A549 (cell line): ENCODE data around the gene CD180. TPM values are rescaled to one million over a fixed set of nuclear protein-coding genes. Genes with fewer than 3 reads are reported as not detected.

Source experiments
- ATAC-seq, 2 experiments: fragments of 200-7000 bp in 1 of 2; fragments of >200 bp in 1 of 2; cut with Nextera tagmentation in 1 of 2; cut with Tn5 transposase in 1 of 2; 3 replicates each; pipeline versions ENCODE4 v1.8.0 to v1.9.1; 2018 to 2020; ENCODE audit warnings: mild to moderate bottlenecking in 1 of 2, moderate library complexity in 1 of 2
- CTCF ChIA-PET: fragments of 300-600 bp; sonication (Branson Sonifier 250); formaldehyde crosslinking; extraction: SDS; loops from one replicate; lab custom pipeline; 2021; ENCODE audit warnings: antibody characterized with exemption, inconsistent platforms; lab: Yijun Ruan, JAX
- POLR2A ChIA-PET: fragments of 350-600 bp; formaldehyde crosslinking; extraction: SDS; loops from one replicate; lab custom pipeline; 2021; ENCODE audit warnings: antibody characterized with exemption, inconsistent platforms; lab: Yijun Ruan, JAX
- DNase-seq, 2 experiments: peaks; one replicate each; pipeline versions ENCODE4 v3.0.0 to v3.0.0-alpha.2; 2011 to 2016; ENCODE audit warnings: low read depth in 1 of 2, low spot score in 1 of 2
- FAIRE-seq: peaks from 2 replicates; lab custom pipeline; 2011; peaks lifted over from hg19 to GRCh38; lab: Jason Lieb, UNC
- H3K27ac ChIP-seq, 2 experiments: fragments of >200 bp; sonication (Bioruptor Twin); formaldehyde crosslinking; 3 replicates each; pipeline ENCODE4 v1.5.1; 2016 to 2017
- H3K4me1 ChIP-seq: fragments of >200 bp; sonication (Bioruptor Twin); formaldehyde crosslinking; 3 replicates; pipeline ENCODE4 v1.6.1; 2016
- H3K4me2 ChIP-seq: fragments of >200 bp; sonication (Bioruptor Twin); formaldehyde crosslinking; 3 replicates; pipeline ENCODE4 v1.6.1; 2016
- H3K4me3 ChIP-seq: fragments of >200 bp; sonication (Bioruptor Twin); formaldehyde crosslinking; 3 replicates; pipeline ENCODE4 v1.5.1; 2016
- H3K9me3 ChIP-seq: fragments of >200 bp; sonication (Bioruptor Twin); formaldehyde crosslinking; 3 replicates; pipeline ENCODE4 v1.6.1; 2016
- ATOH8 ChIP-seq: fragments of 250-450 bp; sonication (Bioruptor Pico); IDR thresholded peaks from 2 replicates; pipeline ENCODE4 v1.5.0; 2020; ENCODE audit warnings: low read depth, mild to moderate bottlenecking, moderate library complexity
- BHLHE40 ChIP-seq: IDR thresholded peaks from 2 replicates; pipeline ENCODE4 v1.6.1; 2012; ENCODE audit warnings: low read depth, low read length, inconsistent platforms
- CBX8 ChIP-seq: fragments of 200-600 bp; sonication (generic); IDR thresholded peaks from 2 replicates; pipeline ENCODE4 v1.6.1; 2016
- CHD4 ChIP-seq: fragments of 200-600 bp; sonication (generic); IDR thresholded peaks from 2 replicates; pipeline ENCODE4 v1.6.1; 2016; ENCODE audit warnings: antibody characterized with exemption, mild to moderate bottlenecking, borderline replicate concordance
- EHF ChIP-seq: fragments of 250-450 bp; sonication (Bioruptor Pico); IDR thresholded peaks from 2 replicates; pipeline ENCODE4 v1.5.0; 2020; ENCODE audit warnings: mild to moderate bottlenecking
- ELK1 ChIP-seq: fragments of 150-350 bp; IDR thresholded peaks from 2 replicates; pipeline ENCODE4 v1.6.1; 2014; ENCODE audit warnings: low read depth, mild to moderate bottlenecking, low read length
- EP300 ChIP-seq, 2 experiments: fragments of >200 bp; sonication (Bioruptor Twin); formaldehyde crosslinking; IDR thresholded peaks; 2 replicates in 1 of 2; 3 replicates in 1 of 2; pipeline ENCODE4 v1.6.1; 2016 to 2017
- FOSL2 ChIP-seq, 2 experiments: fragments of 450-650 bp in 1 of 2; fragments of >200 bp in 1 of 2; sonication (Bioruptor Twin) in 1 of 2; formaldehyde crosslinking; IDR thresholded peaks; 2 replicates each; pipeline versions ENCODE4 v1.5.0 to v1.6.1; 2016 to 2020; ENCODE audit warnings: mild to moderate bottlenecking in 1 of 2, moderate library complexity in 1 of 2
- FOXS1 ChIP-seq: fragments of 250-450 bp; sonication (Bioruptor Pico); IDR thresholded peaks from 2 replicates; pipeline ENCODE4 v1.5.0; 2020; ENCODE audit warnings: mild to moderate bottlenecking, moderate library complexity
- GATA3 ChIP-seq: IDR thresholded peaks from 2 replicates; pipeline ENCODE4 v1.6.1; 2012; ENCODE audit warnings: borderline replicate concordance
- HOXB13 ChIP-seq: fragments of 250-450 bp; sonication (Bioruptor Pico); IDR thresholded peaks from 2 replicates; pipeline ENCODE4 v1.5.0; 2020; ENCODE audit warnings: low read depth, mild to moderate bottlenecking, moderate library complexity
- KDM1A ChIP-seq: fragments of 200-600 bp; sonication (generic); IDR thresholded peaks from 2 replicates; pipeline ENCODE4 v1.6.1; 2016; ENCODE audit warnings: low read depth, mild to moderate bottlenecking
- NFE2L2 ChIP-seq: fragments of 150-350 bp; conservative IDR thresholded peaks from 2 replicates; pipeline ENCODE4 v1.6.1; 2014; ENCODE audit warnings: low read length
- RFX5 ChIP-seq: fragments of 450-650 bp; IDR thresholded peaks from 2 replicates; pipeline ENCODE4 v1.7.1; 2014; ENCODE audit warnings: antibody characterized with exemption, mild to moderate bottlenecking, moderate library complexity
- SMC3 ChIP-seq: fragments of >200 bp; sonication (Bioruptor Twin); formaldehyde crosslinking; IDR thresholded peaks from 3 replicates; pipeline ENCODE4 v1.6.1; 2018; ENCODE audit warnings: inconsistent platforms
- TP53 ChIP-seq: fragments of 250-450 bp; sonication (Bioruptor Pico); IDR thresholded peaks from 2 replicates; pipeline ENCODE4 v1.5.0; 2021; ENCODE audit warnings: mild to moderate bottlenecking, moderate library complexity
- ZFP36 ChIP-seq: fragments of 450-650 bp; IDR thresholded peaks from 2 replicates; pipeline ENCODE4 v1.6.1; 2014; ENCODE audit warnings: borderline replicate concordance; ENCODE audit not compliant: partially characterized antibody
- ZNF302 ChIP-seq: fragments of 250-450 bp; sonication (Bioruptor Pico); IDR thresholded peaks from 2 replicates; pipeline ENCODE4 v1.9.0; 2021; ENCODE audit warnings: inconsistent platforms, mild to moderate bottlenecking, moderate library complexity
- WGBS: methylation state at CpG from one replicate; pipeline ENCODE4 v1.1.6; 2017; ENCODE audit errors: missing lambda C conversion rate; 5-methylcytosine and 5-hydroxymethylcytosine counted together
- polyA plus RNA-seq, 4 experiments: library from polyadenylated mRNA; depleted of rRNA in 3 of 4; stranded (reverse); fragments of >200 nt; fragmentation: RNase III in 1 of 4; extraction: RNeasy Plus Mini Kit Qiagen cat#74134 plus additional on column Dnase treatment in 1 of 4; gene quantifications; 2 replicates in 3 of 4; 3 replicates in 1 of 4; pipeline ENCODE4 v1.2.3, GENCODE V29; 2011 to 2017
- TF ChIP-seq, protein P1 (sequence below): fragments of >200 bp; sonication (Bioruptor Twin); formaldehyde crosslinking; IDR thresholded peaks from 3 replicates; pipeline ENCODE4 v1.5.1; 2016
- TF ChIP-seq, protein P2 (sequence below): IDR thresholded peaks from 2 replicates; pipeline ENCODE4 v1.6.1; 2012
- TF ChIP-seq, protein P3 (sequence below): fragments of 200-600 bp; sonication (generic); IDR thresholded peaks from 2 replicates; pipeline ENCODE4 v1.6.1; 2016; ENCODE audit warnings: antibody characterized with exemption, mild to moderate bottlenecking, moderate library complexity

The CD180 gene
- polyA plus RNA-seq, 2 of the 4 experiments (the other 2 are of a cell fraction): not detected

DNA sequence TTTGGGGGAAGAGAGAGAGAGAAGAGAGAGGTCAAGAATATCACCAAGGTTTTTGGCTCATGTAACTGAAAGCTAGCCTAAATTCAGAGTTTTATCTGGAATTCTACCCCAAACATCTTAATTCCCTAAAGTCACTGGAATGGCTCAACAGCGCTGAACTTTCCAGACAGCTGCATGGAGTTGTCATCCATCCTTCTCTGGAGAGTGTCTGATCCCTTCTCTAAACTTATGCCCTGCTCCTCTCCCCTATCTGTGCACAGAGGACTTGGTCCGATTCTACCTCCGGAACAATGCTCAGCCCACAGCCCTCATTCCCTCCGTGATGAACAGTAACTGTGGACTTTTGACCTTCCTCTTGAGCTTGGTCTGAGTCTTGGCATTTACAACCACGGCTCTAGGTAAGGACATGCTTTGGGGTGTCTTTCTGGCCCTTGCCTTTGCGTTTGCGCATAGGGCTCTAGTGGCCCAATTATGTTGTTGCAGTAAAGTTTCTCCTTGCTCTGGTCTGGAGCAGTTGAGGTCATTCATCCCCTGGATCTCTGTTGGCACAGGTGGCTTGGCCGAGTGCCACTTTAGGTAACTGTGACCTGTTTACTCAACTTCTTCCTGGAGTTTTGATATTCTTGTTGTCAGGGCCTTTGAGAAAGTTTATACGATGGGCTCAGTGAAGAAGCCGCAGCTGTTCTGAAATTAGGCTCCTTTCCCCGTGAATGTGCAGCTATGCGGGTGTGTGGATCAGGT lies 18.3 kb upstream of the CD180 start (continued):
- TF ChIP-seq, protein P1, sequence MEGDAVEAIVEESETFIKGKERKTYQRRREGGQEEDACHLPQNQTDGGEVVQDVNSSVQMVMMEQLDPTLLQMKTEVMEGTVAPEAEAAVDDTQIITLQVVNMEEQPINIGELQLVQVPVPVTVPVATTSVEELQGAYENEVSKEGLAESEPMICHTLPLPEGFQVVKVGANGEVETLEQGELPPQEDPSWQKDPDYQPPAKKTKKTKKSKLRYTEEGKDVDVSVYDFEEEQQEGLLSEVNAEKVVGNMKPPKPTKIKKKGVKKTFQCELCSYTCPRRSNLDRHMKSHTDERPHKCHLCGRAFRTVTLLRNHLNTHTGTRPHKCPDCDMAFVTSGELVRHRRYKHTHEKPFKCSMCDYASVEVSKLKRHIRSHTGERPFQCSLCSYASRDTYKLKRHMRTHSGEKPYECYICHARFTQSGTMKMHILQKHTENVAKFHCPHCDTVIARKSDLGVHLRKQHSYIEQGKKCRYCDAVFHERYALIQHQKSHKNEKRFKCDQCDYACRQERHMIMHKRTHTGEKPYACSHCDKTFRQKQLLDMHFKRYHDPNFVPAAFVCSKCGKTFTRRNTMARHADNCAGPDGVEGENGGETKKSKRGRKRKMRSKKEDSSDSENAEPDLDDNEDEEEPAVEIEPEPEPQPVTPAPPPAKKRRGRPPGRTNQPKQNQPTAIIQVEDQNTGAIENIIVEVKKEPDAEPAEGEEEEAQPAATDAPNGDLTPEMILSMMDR: no peak
- TF ChIP-seq BHLHE40: no peak
- TF ChIP-seq, all 56 proteins: peak for 0

GRCh38 chr5:67214036-67214435 lies 17.4 kb upstream of the CD180 start:
- Histone ChIP-seq H3K27ac (no peak overlapping the region), H3K4me1 (0 out of 3 replicates have a peak, but pooled peaks cover under 1% of the 10 kb centered on the region), H3K4me2 (no peak overlapping the region), H3K9me3 (no peaks in the 10 kb centered on the region), H3K4me3 (no peak overlapping the region)
- FAIRE-seq: no peak
- no peak for DNase-seq
- WGBS: 78% methylated on average over 6 of the region's 6 CpGs
- ChIA-PET CTCF (interaction anchor here (0.6 to 2.1 kb wide), 6 partner anchors 21 to 1038 kb away, joined by 3 to 6 read pairs (median 4); no protein-coding TSS in a partner anchor), POLR2A (no interaction called here)
- TF ChIP-seq TP53: no peak
- TF ChIP-seq CHD4: no peak
- no peak for TF ChIP-seq HOXB13 (CRISPR knock-in tag)
- TF ChIP-seq ZNF302 (CRISPR knock-in tag): no peak
- TF ChIP-seq ATOH8 (CRISPR knock-in tag): no peak
- no peak for TF ChIP-seq RFX5
- TF ChIP-seq, protein P2, sequence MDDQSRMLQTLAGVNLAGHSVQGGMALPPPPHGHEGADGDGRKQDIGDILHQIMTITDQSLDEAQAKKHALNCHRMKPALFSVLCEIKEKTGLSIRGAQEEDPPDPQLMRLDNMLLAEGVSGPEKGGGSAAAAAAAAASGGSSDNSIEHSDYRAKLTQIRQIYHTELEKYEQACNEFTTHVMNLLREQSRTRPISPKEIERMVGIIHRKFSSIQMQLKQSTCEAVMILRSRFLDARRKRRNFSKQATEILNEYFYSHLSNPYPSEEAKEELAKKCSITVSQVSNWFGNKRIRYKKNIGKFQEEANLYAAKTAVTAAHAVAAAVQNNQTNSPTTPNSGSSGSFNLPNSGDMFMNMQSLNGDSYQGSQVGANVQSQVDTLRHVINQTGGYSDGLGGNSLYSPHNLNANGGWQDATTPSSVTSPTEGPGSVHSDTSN: no peak
- TF ChIP-seq KDM1A: no peak
- TF ChIP-seq EP300 (IDR thresholded peaks at IDR 0.05): no peak
- no peak for TF ChIP-seq CBX8
- no peak for TF ChIP-seq ZFP36
- TF ChIP-seq FOXS1 (CRISPR knock-in tag): no peak
- TF ChIP-seq, protein P3, sequence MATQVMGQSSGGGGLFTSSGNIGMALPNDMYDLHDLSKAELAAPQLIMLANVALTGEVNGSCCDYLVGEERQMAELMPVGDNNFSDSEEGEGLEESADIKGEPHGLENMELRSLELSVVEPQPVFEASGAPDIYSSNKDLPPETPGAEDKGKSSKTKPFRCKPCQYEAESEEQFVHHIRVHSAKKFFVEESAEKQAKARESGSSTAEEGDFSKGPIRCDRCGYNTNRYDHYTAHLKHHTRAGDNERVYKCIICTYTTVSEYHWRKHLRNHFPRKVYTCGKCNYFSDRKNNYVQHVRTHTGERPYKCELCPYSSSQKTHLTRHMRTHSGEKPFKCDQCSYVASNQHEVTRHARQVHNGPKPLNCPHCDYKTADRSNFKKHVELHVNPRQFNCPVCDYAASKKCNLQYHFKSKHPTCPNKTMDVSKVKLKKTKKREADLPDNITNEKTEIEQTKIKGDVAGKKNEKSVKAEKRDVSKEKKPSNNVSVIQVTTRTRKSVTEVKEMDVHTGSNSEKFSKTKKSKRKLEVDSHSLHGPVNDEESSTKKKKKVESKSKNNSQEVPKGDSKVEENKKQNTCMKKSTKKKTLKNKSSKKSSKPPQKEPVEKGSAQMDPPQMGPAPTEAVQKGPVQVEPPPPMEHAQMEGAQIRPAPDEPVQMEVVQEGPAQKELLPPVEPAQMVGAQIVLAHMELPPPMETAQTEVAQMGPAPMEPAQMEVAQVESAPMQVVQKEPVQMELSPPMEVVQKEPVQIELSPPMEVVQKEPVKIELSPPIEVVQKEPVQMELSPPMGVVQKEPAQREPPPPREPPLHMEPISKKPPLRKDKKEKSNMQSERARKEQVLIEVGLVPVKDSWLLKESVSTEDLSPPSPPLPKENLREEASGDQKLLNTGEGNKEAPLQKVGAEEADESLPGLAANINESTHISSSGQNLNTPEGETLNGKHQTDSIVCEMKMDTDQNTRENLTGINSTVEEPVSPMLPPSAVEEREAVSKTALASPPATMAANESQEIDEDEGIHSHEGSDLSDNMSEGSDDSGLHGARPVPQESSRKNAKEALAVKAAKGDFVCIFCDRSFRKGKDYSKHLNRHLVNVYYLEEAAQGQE: no peak
- no peak for TF ChIP-seq EHF (CRISPR knock-in tag)
- TF ChIP-seq GATA3: no peak
- TF ChIP-seq ELK1: no peak
- TF ChIP-seq NFE2L2: no peak
- TF ChIP-seq SMC3: no peak
- no peak for TF ChIP-seq FOSL2 (IDR thresholded peaks at IDR 0.05)
- no peak for TF ChIP-seq FOSL2 (CRISPR knock-in tag; IDR thresholded peaks at IDR 0.05)
- ATAC-seq: no peak
